Measurements from ENCODE around the gene PLPPR4.

Gene PLPPR4

DNA sequence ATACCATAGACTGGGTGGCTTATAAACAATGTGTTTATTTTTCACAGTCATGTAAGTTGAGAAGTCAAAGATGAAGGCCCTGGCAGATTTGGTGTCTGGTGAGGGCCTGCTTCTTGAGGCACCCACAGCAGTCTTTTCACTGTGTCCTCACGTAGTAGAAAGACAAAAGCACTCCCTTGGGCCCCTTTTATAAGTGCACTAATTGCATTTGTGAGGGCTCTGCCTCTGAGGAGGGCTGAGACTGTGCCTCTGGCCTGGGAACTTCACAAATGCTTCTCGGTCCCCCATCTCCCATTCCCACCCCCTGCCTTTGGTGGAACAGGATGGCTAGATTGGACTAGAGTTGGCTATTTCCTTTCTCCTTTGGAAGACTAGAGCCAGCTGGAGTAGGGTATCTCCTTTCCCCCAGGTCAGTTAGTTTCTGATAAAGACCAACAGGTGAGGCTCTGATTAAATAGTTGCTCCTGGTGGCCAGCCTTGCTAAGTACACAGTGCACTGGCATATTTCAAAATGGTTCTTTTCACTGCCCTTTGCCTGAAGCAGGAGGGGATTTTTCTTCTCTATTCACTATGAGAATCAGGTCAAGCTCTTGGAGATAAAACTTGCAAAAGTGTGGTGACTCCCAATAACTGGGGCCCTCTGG is 82.9 kb downstream of the PLPPR4 start:
- DNase-seq (ENCODE audit: low read depth, low spot score) = no peak

DNA sequence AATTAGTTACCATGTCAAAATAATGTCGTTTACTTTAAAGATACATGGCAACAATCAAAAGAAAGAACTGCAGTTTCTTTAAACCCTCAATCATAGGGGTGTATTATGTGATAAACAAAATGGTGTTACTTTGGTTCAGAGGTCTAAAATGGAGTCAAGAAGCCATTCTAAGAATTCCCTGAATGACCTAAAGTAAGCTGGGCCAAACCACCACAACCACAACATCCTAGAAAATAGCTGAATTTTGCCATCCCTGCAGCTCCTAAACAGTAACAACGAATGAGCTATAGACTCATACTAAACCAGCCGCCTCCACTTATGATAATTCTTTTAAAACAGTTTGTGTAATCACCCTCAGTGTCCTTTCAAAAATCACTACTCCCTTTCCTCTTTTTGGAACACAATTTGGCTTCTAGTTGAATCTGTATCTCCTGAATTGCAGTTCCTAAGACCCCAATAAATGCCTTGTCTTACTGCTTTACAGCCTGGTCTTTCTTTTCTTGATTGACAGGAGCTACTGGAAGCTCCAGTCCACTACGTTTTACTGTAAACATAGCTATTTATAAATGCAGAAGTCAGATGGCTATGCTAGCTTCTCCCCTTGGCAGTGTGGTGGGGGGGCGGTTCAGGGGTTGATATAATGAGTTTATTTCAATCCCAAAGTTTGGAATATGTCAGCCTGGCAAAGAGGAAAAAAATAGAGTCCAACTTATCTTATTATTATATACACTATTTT is 84.3 kb downstream of the PLPPR4 start:
- DNase-seq (ENCODE audit: low read depth, low spot score) = no peak

DNA sequence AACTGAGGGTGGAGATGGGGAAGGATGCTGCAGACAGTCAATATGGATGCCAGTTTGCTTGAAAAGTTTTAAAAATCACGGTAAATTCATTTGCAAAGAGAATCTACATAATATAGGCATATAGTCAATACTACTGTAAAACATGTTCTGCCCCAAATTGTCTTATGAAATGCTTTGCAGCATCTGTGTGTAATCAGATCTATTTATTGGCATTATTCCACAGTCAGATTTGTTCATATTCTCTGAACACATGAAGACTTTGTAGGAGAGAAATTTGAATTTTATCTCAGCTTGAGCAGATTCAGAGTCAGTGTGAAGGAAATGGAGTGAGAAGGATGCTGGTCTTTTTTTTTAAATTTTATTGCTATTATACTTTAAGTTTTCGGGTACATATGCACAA is 88.5 kb downstream of the PLPPR4 start:
- no peak for DNase-seq (ENCODE audit: low read depth, low spot score)

DNA sequence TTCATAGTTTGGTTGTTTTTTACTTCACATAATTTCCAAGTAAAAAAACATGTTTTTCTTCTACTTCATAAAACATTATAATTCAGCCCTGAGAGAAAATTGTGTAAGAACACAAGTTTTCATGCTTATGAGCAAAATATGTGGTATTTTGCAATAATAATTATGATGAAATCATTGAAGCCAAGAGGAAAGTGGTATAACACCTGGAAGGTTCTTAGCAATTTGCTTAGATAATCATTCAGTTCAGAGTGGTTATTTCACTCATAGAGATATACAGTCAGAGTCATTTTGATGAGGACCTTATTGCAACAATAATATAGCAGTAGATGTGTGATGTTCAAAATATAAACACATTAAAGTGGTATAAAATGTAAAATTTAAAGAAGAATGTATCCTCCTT is 94.5 kb downstream of the PLPPR4 start:
- no peak for DNase-seq (ENCODE audit: low read depth, low spot score)
